NCI-H1930 (cell line): ENCODE data around the gene SOCS2.
"Not testable (repeated sequence)": the region's sequence is repeated elsewhere in the genome, so short reads cannot be mapped to it uniquely, and the experiment has no call there.

Experiments
- DNase-seq, 2 experiments: peaks; one replicate each; lab custom pipeline; 2025; lab: John Stamatoyannopoulos, UW

SOCS2 gene

GRCh38 chr12:93571925-93572711, at the start of gene SOCS2:
TSS of gene SOCS2 (plus strand) at chr12:93572675. CDS start at chr12:93572898, 223 bp downstream.
- DNase-seq = no peak

GRCh38 chr12:93524386-93525133, 47.9 kb upstream of the SOCS2 start:
- DNase-seq = no peak

GRCh38 chr12:93526786-93527428, 45.6 kb upstream of the SOCS2 start:
- no peak for DNase-seq

- no peak for DNase-seq
These were observed 42.1 kb upstream of the SOCS2 start for GRCh38 chr12:93530358-93530757.

- no peak for DNase-seq
These were observed 39.2 kb upstream of the SOCS2 start for GRCh38 chr12:93533310-93533709.

- no peak for DNase-seq
These were observed 36.2 kb upstream of the SOCS2 start for GRCh38 chr12:93536111-93536765.

GRCh38 chr12:93536766-93537488, 35.5 kb upstream of the SOCS2 start:
- no peak for DNase-seq

- DNase-seq = no peak
These were observed 34.7 kb upstream of the SOCS2 start for GRCh38 chr12:93537769-93538168.

- DNase-seq = no peak
These were observed 32.7 kb upstream of the SOCS2 start for GRCh38 chr12:93539821-93540220.

GRCh38 chr12:93540466-93540865, 32.0 kb upstream of the SOCS2 start:
- no peak for DNase-seq

GRCh38 chr12:93541578-93542225, 30.8 kb upstream of the SOCS2 start:
- DNase-seq = no peak

GRCh38 chr12:93547778-93548177, 24.7 kb upstream of the SOCS2 start:
- no peak for DNase-seq

- DNase-seq = no peak
These were observed 23.3 kb upstream of the SOCS2 start for GRCh38 chr12:93549174-93549573.

GRCh38 chr12:93550748-93551611, 21.5 kb upstream of the SOCS2 start:
- no peak for DNase-seq

- DNase-seq = no peak
These were observed 20.0 kb upstream of the SOCS2 start for GRCh38 chr12:93552427-93552826.

GRCh38 chr12:93557879-93558278, 14.6 kb upstream of the SOCS2 start:
- DNase-seq = not testable (repeated sequence)

GRCh38 chr12:93558685-93559084, 13.8 kb upstream of the SOCS2 start:
- DNase-seq = not testable (repeated sequence)

- DNase-seq = no peak
These were observed 8.5 kb upstream of the SOCS2 start for GRCh38 chr12:93563807-93564538.

- DNase-seq = no peak
These were observed 6.7 kb upstream of the SOCS2 start for GRCh38 chr12:93565760-93566159.
